ENCODE data around the gene SLC5A12. TPM values are rescaled to one million over a fixed set of nuclear protein-coding genes. Genes with fewer than 3 reads are reported as not detected.

The SLC5A12 gene
- total and polyA plus RNA-seq, 2 of the 4 experiments (the other 2 are of a cell fraction), result not detected

- no peak overlapping the region for H3K27ac ChIP-seq (ENCODE audit: insufficient read depth, low read length)
- H2BK20ac ChIP-seq (ENCODE audit: low read depth, low read length), result no peak overlapping the region
- H4K20me1 ChIP-seq (ENCODE audit: insufficient read depth, low read length), result no peaks in the 10 kb centered on the region
- TF ChIP-seq USF2 (IDR thresholded peaks at IDR 0.05; ENCODE audit: low read depth, low read length), result no peak
- no peak for TF ChIP-seq BHLHE40 (IDR thresholded peaks at IDR 0.05; ENCODE audit: low read depth, low read length)
- no peak for TF ChIP-seq POLR2A (IDR thresholded peaks at IDR 0.05; ENCODE audit: low read depth, low read length)
- no peak for TF ChIP-seq MXI1 (IDR thresholded peaks at IDR 0.05; ENCODE audit: borderline replicate concordance, low read depth, low read length)
- no peak for TF ChIP-seq RAD21 (IDR thresholded peaks at IDR 0.05; ENCODE audit: low read length)
- TF ChIP-seq ELK1 (IDR thresholded peaks at IDR 0.05; ENCODE audit: borderline replicate concordance, low read depth, low read length), result no peak
- no peak for TF ChIP-seq FOS (IDR thresholded peaks at IDR 0.05; ENCODE audit: low read depth, low read length)
- no peak for TF ChIP-seq RCOR1 (IDR thresholded peaks at IDR 0.05; ENCODE audit: insufficient replicate concordance, low read length)
- no peak for TF ChIP-seq MAFK (IDR thresholded peaks at IDR 0.05; ENCODE audit: low read depth, low read length)
- TF ChIP-seq MAZ (IDR thresholded peaks at IDR 0.05; ENCODE audit: borderline replicate concordance, low read depth, low read length), result no peak
- TF ChIP-seq CHD1 (IDR thresholded peaks at IDR 0.05; ENCODE audit: low read depth, low read length), result no peak
- TF ChIP-seq RFX5 (IDR thresholded peaks at IDR 0.05; ENCODE audit: low read depth, low read length), result no peak
- TF ChIP-seq CTCF (conservative IDR thresholded peaks at IDR 0.05; ENCODE audit: low read depth, low read length), result no peak
- no peak for TF ChIP-seq SMC3 (IDR thresholded peaks at IDR 0.05; ENCODE audit: low read depth, low read length)
- no peak overlapping the region for H2AK9ac ChIP-seq (replicated peaks; ENCODE audit: low read depth, low read length, poor library complexity)
- BruUV-seq (replicated peaks), result no TSS peak
- H2BK5ac ChIP-seq (ENCODE audit: low read depth, low read length, poor library complexity, severe bottlenecking), result no peak overlapping the region
- H3K9me3 ChIP-seq (ENCODE audit: control insufficient read depth, insufficient read depth, low read length), result no peaks in the 10 kb centered on the region
- no peak overlapping the region for H3K9ac ChIP-seq (ENCODE audit: low read depth, low read length)
- H4K5ac ChIP-seq (ENCODE audit: low read depth, low read length), result no peak overlapping the region
- intact Hi-C loops (cut with micrococcal nuclease) (no loop called here), in situ Hi-C loops (cut with MboI; ENCODE audit: low sequenced_read_pairs) (no loop called here), dilution Hi-C loops (cut with HindIII; ENCODE audit: low sequenced_read_pairs, unreplicated experiment) (no loop called here)
- H3K14ac ChIP-seq (replicated peaks; ENCODE audit: low read depth, low read length), result no peak overlapping the region
- no peaks in the 10 kb centered on the region for H3K9me1 ChIP-seq (ENCODE audit: insufficient read depth, low read length)
- CTCF ChIA-PET, result no interaction called here
- no peaks in the 10 kb centered on the region for H3K4me1 ChIP-seq (ENCODE audit: control insufficient read depth, insufficient read depth, low read length)
- H4K91ac ChIP-seq (ENCODE audit: insufficient read depth, low read depth, low read length), result no peak overlapping the region
- no peak for ATAC-seq (ENCODE audit: low read depth)
- no peak for DNase-seq
- H3K4me2 ChIP-seq (ENCODE audit: low read depth, low read length), result no peak overlapping the region
- H3K27me3 ChIP-seq (ENCODE audit: control insufficient read depth, insufficient read depth, low read length), result no peaks in the 10 kb centered on the region
- H2BK120ac ChIP-seq (ENCODE audit: low read depth, low read length), result no peak overlapping the region
- H3K36me3 ChIP-seq (ENCODE audit: control insufficient read depth, insufficient read depth, low read length), result no peaks in the 10 kb centered on the region
- no peak overlapping the region for H3K4ac ChIP-seq (ENCODE audit: low read depth, low read length)
- no peak overlapping the region for H3K56ac ChIP-seq (ENCODE audit: extremely low read depth, insufficient read depth, low read length)
- no peak overlapping the region for H4K8ac ChIP-seq (ENCODE audit: low read depth in 2 of 2, low read length in 2 of 2)
- no CpG with 5 or more reads among the region's 2 CpGs for WGBS, 2 experiments (ENCODE audit: extremely low coverage in 2 of 2, insufficient read length in 1 of 2)
- no peak overlapping the region for H2AFZ ChIP-seq (replicated peaks; ENCODE audit: low read length, poor library complexity)
- POLR2A ChIA-PET (ENCODE audit: unreplicated experiment), result no interaction called here
- no peak overlapping the region for H2BK15ac ChIP-seq (ENCODE audit: low read depth, low read length)
- H3K79me1 ChIP-seq (ENCODE audit: low read depth in 1 of 2, low read length in 2 of 2), result no peaks in the 10 kb centered on the region
- H3K18ac ChIP-seq (ENCODE audit: low read depth, low read length), result no peak overlapping the region
- no peak overlapping the region for H3K23ac ChIP-seq (ENCODE audit: low read depth, low read length)
- no peak overlapping the region for H3K4me3 ChIP-seq (ENCODE audit: insufficient read depth, low read depth, low read length)
- H2AK5ac ChIP-seq (ENCODE audit: low read depth, low read length), result no peak overlapping the region
Measured at GRCh38 chr11:26719289-26719973, 2.4 kb downstream of the SLC5A12 start.

Data from IMR-90 (cell line).